Mesothelial cell of epicardium (in vitro differentiated cells): Measurements from ENCODE around the gene MPST. TPM values are rescaled to one million over a fixed set of nuclear protein-coding genes. Genes with fewer than 3 reads are reported as not detected.

Experiments used
- DNase-seq, 2 experiments: peaks; one replicate each; pipeline ENCODE4 v3.0.0; 2021; ENCODE audit warnings: low spot score in 2 of 2; ENCODE audit not compliant: unreplicated experiment in 2 of 2
- H3K27ac Mint-ChIP-seq: 2 replicates; pipeline ENCODE4 v1.8.0; 2021; ENCODE audit warnings: mixed read lengths
- H3K27me3 Mint-ChIP-seq: 2 replicates; pipeline ENCODE4 v1.8.0; 2021; ENCODE audit warnings: low read depth, mixed read lengths
- H3K36me3 Mint-ChIP-seq: 2 replicates; pipeline ENCODE4 v1.8.0; 2021; ENCODE audit warnings: mixed read lengths
- H3K4me1 Mint-ChIP-seq: 2 replicates; pipeline ENCODE4 v1.8.0; 2021; ENCODE audit warnings: mixed read lengths
- H3K4me3 Mint-ChIP-seq: 2 replicates; pipeline ENCODE4 v1.8.0; 2021; ENCODE audit warnings: mild to moderate bottlenecking, moderate library complexity, mixed read lengths
- H3K9me3 Mint-ChIP-seq: 2 replicates; pipeline ENCODE4 v1.8.0; 2021; ENCODE audit warnings: mixed read lengths
- CTCF ChIP-seq: fragments of 200-600 bp; sonication (generic); IDR thresholded peaks from one replicate; pipeline ENCODE4 v1.5.0; 2021; ENCODE audit warnings: antibody characterized with exemption; ENCODE audit not compliant: unreplicated experiment
- total RNA-seq: library from RNA; stranded (reverse); gene quantifications from 3 replicates; pipeline ENCODE4 v1.2.1, GENCODE V29; 2021

Gene MPST
- total RNA-seq, 1 donor from 2014 or later, result 55.8 TPM

DNA sequence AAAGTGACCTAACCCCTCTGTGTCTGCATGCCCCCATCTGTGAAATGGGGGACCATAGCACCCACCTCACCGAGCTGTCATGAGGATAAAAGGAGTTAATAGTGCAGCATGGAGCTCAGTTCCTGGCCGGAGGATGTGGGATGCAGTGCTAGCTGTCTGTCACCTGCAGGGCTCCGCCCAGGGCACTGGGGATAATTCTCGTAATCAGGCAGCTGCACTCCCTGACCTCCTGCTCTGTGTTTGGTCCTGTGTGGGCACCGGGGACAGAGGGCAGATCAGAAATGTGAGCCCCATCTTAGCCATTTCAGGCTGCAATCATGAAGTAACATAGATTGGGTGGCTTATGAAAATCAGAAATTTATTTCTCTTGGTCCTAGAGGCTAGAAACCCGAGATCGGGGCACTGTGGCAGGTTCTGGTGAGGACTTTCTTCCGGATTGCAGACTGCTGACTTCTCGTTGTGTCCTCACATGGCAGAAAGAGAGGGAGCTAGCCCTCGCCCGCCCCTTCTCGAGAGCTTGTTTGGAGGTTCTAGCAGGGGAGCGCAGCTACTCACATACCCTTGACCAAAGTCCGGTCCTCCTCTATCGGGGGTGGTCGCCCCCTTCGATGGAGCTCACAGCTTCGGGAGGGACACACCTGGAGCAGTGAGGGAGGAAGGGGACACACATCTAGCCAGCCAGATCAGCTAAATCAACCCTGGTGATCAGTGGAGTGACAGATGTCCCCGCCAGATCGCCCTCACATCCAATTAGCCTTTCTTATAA lies 35.2 kb downstream of the MPST start:
- no peak for DNase-seq
- Mint-ChIP-seq H3K27ac (no peak overlapping the region), H3K4me1 (peaks cover 6% of the 10 kb centered on the region), H3K9me3 (no peaks in the 10 kb centered on the region), H3K27me3 (no peaks in the 10 kb centered on the region), H3K36me3 (peaks cover 2% of the 10 kb centered on the region), H3K4me3 (no peak overlapping the region)
- TF ChIP-seq CTCF, result no peak

DNA sequence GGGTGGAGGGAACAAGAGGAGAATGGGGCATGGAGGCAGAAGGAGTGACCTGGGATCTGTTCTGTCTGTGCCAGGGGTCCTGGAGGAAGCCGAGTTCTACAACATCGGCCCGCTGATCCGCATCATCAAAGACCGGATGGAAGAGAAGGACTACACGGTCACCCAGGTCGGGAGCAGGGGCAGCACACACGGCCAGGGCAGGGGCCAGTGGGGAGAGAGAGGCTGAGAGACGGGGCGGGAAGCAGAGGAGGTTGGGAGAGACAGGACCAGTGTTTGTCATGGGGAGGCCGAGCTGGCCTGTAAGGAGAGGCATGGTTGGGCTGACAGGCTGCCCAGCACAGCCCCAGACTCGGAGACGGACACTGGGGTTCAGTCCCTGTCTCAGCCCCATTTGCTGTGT lies 36.7 kb downstream of the MPST start:
- Mint-ChIP-seq H3K9me3 (no peaks in the 10 kb centered on the region), H3K27ac (no peak overlapping the region), H3K4me1 (peaks cover 6% of the 10 kb centered on the region), H3K4me3 (no peak overlapping the region), H3K27me3 (no peaks in the 10 kb centered on the region), H3K36me3 (peaks cover 2% of the 10 kb centered on the region)
- no peak for DNase-seq
- TF ChIP-seq CTCF, result no peak

GRCh38 chr22:37057226-37057625 lies 37.7 kb downstream of the MPST start:
- Mint-ChIP-seq H3K27me3 (no peaks in the 10 kb centered on the region), H3K4me1 (peaks cover 4% of the 10 kb centered on the region), H3K4me3 (no peak overlapping the region), H3K27ac (no peak overlapping the region), H3K9me3 (no peaks in the 10 kb centered on the region), H3K36me3 (peaks cover 2% of the 10 kb centered on the region)
- DNase-seq, result no peak
- no peak for TF ChIP-seq CTCF

GRCh38 chr22:37057796-37058510 lies 38.4 kb downstream of the MPST start:
- Mint-ChIP-seq H3K4me3 (no peak overlapping the region), H3K4me1 (peaks cover 3% of the 10 kb centered on the region), H3K27ac (no peak overlapping the region), H3K9me3 (no peaks in the 10 kb centered on the region), H3K27me3 (no peaks in the 10 kb centered on the region), H3K36me3 (peaks cover 2% of the 10 kb centered on the region)
- no peak for DNase-seq
- no peak for TF ChIP-seq CTCF

DNA sequence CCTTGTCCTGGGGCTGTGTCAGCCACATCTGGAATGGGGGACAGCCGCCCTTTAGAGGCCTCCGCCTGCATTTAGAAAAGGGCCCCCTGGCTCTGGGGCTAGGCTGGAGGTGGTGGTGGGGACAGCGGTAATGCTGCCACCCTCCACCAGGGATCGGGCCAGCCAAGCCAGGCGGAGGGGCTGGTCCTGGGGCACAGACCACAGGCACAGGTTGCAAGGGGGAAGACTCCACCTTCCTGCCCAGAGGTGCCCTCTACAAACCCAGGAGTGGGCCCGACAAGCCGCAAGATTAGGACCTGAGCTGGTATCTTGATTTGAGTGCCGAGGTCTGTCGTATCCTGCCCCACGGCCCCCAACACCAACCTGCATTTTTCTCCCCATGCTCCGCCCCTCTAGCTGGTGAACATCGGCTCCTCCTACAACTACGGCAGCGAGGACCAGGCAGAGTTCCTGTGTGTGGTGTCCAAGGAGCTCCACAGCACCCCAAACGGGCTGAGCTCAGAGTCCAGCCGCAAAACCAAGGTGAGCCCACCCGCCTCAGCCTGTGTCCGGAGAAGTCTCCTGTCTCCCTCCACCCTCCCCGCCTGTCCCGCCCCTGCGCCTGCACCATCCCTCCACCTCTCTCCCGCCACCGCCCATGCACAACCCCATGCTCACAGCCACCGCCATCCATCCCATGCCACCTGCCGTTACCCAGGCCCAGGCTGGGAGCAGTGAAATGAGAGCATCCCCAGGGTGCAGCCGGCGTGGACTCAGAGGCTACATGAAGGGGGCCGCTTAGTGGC lies 39.6 kb downstream of the MPST start:
- Mint-ChIP-seq H3K36me3 (peaks cover 2% of the 10 kb centered on the region), H3K4me1 (peaks cover 8% of the 10 kb centered on the region), H3K27ac (no peak overlapping the region), H3K27me3 (no peaks in the 10 kb centered on the region), H3K9me3 (no peaks in the 10 kb centered on the region), H3K4me3 (no peak overlapping the region)
- no peak for TF ChIP-seq CTCF
- DNase-seq, result no peak
